OCI-LY3 (cell line): ENCODE results near the gene PSMG3.

Experiments
- H2AFZ ChIP-seq: fragments of 200-600, 300-600 bp; shearing (Covaris generic); 2 replicates; pipeline ENCODE4 v1.6.0; 2014; ENCODE audit warnings: antibody characterized with exemption, low read depth, low read length
- H3K27ac ChIP-seq: fragments of 200-600, 300-600 bp; sonication (generic); 2 replicates; pipeline ENCODE4 v1.5.1; 2014; ENCODE audit warnings: mild to moderate bottlenecking, low read length, moderate library complexity, mixed read lengths
- H3K27me3 ChIP-seq: fragments of 200-600, 300-600 bp; sonication (generic); 2 replicates; pipeline ENCODE4 v1.6.1; 2014; ENCODE audit warnings: low read depth, low read length, mixed read lengths
- H3K36me3 ChIP-seq: fragments of 200-600, 300-600 bp; sonication (generic); replicated peaks from 2 replicates; pipeline ENCODE3; 2014; ENCODE audit warnings: low read depth, low read length, mixed read lengths
- H3K4me1 ChIP-seq: fragments of 300-600, 200-600 bp; sonication (generic); 2 replicates; pipeline ENCODE4 v1.6.1; 2014; ENCODE audit warnings: low read length, mixed read lengths
- H3K4me2 ChIP-seq: fragments of 200-600, 300-600 bp; sonication (generic); 2 replicates; pipeline ENCODE4 v1.6.1; 2014; ENCODE audit warnings: low read length, mixed read lengths
- H3K4me3 ChIP-seq: fragments of 300-600, 200-600 bp; sonication (generic); 2 replicates; pipeline ENCODE4 v1.5.1; 2014; ENCODE audit warnings: antibody characterized with exemption, mild to moderate bottlenecking, low read length, moderate library complexity
- H3K79me2 ChIP-seq: fragments of 300-600, 200-600 bp; shearing (Covaris generic); 2 replicates; pipeline ENCODE4 v1.6.1; 2014; ENCODE audit warnings: mild to moderate bottlenecking, low read length, mixed read lengths
- H3K9ac ChIP-seq: fragments of 300-600, 200-600 bp; shearing (Covaris generic); 2 replicates; pipeline ENCODE4 v1.6.0; 2014; ENCODE audit warnings: mild to moderate bottlenecking, low read length, moderate library complexity
- H3K9me3 ChIP-seq: fragments of 200-600, 300-600 bp; shearing (Covaris generic); 2 replicates; pipeline ENCODE4 v1.6.1; 2014; ENCODE audit warnings: low read length, mixed read lengths; ENCODE audit not compliant: insufficient read depth
- H4K20me1 ChIP-seq: fragments of 200-600, 300-600 bp; sonication (generic); 2 replicates; pipeline ENCODE4 v1.6.1; 2016; ENCODE audit warnings: low read length, mixed read lengths; ENCODE audit not compliant: insufficient read depth
- CTCF ChIP-seq: fragments of 200-600, 300-600 bp; sonication (generic); IDR thresholded peaks from 2 replicates; pipeline ENCODE4 v1.5.1; 2014; ENCODE audit warnings: antibody characterized with exemption, low read length, low read depth
- EZH2phosphoT487 ChIP-seq: fragments of 200-600 bp; shearing (Covaris generic); IDR thresholded peaks from 2 replicates; pipeline ENCODE4 v1.6.1; 2018; ENCODE audit warnings: antibody characterized with exemption, mixed run types, low read depth

The PSMG3 gene

DNA sequence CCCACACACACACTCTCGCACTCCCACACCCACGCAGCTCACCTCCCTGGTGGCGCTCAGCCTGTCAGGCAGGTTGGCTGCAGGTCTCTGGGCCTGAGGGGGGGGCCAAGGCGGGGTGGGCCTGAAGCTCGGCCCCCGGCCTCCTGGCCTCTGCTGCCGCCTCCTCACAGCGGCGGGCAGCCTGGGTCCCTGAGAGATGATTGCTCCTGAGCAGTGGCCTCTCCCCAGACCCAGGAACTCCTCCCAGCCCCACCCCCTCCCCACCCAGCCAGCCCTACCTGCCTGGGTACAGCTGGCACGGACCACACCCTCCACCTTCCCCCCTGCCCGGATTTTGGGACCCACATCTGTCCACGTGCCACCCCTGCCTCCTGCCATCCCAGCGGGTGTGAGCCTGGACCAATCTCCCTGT lies 9.2 kb downstream of the PSMG3 start:
- H3K27me3 ChIP-seq, result no peaks in the 10 kb centered on the region
- no peak overlapping the region for H3K4me3 ChIP-seq
- H3K27ac ChIP-seq, result no peak overlapping the region
- no peak overlapping the region for H2AFZ ChIP-seq
- H3K9me3 ChIP-seq, result no peaks in the 10 kb centered on the region
- H3K9ac ChIP-seq, result no peak overlapping the region
- H3K36me3 ChIP-seq, result no peaks in the 10 kb centered on the region
- no peak overlapping the region for H3K4me2 ChIP-seq
- H3K79me2 ChIP-seq, result no peaks in the 10 kb centered on the region
- peaks cover 8% of the 10 kb centered on the region for H3K4me1 ChIP-seq
- TF ChIP-seq EZH2phosphoT487, result no peak
- no peak for TF ChIP-seq CTCF
- H4K20me1 ChIP-seq, result no peaks in the 10 kb centered on the region

- no peak overlapping the region for H3K27ac ChIP-seq
- no peak overlapping the region for H3K4me3 ChIP-seq
- peaks cover 11% of the 10 kb centered on the region for H3K4me1 ChIP-seq
- TF ChIP-seq CTCF (no peak), EZH2phosphoT487 (no peak)
- H3K4me2 ChIP-seq, result no peak overlapping the region
- H3K79me2 ChIP-seq, result no peaks in the 10 kb centered on the region
- H3K27me3 ChIP-seq, result no peaks in the 10 kb centered on the region
- H2AFZ ChIP-seq, result no peak overlapping the region
- no peaks in the 10 kb centered on the region for H3K9me3 ChIP-seq
- H3K9ac ChIP-seq, result no peak overlapping the region
- H4K20me1 ChIP-seq, result no peaks in the 10 kb centered on the region
- no peaks in the 10 kb centered on the region for H3K36me3 ChIP-seq
Measured at GRCh38 chr7:1559626-1560590, 9.9 kb downstream of the PSMG3 start.

DNA sequence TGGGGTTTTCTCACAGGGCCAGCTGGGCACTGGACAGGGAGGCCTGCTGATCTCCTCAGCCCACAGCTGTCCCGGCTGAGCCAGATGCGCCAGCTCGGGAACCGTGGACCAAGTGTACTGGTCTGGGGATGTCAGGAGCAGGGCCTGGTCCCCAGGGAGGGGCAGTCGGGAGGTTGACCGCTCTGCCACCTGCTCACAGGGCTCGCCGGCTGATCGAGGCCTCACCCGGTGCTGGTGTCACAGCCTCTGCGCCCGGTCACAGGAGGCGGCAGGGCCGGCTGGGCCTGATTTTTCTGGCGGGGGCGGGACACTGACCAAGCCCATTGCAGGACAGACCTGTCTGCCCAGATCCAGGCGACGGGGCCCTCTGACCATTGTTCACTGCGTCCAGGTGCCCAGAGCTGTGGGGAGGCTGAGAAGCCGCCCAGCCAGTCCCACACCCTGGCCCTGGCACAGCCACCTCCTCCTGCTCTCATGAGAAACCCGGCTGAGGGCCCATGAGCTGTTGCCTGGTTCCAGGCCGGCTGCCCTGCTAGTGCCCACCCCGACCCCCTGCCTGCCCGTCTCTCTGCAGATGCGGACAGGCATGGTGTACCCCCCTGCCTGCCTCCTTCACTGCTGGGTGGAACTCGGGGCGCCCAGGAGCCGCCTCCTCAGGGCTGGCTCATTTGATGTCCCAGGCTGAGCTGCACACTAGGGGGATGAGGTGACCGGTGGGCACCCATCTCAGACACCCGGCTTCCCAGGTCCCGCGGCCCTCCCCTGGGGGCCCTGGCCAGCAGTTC lies 10.8 kb downstream of the PSMG3 start:
- Histone ChIP-seq H3K4me1 (peaks cover 11% of the 10 kb centered on the region), H3K27ac (no peak overlapping the region), H3K79me2 (no peaks in the 10 kb centered on the region), H2AFZ (no peak overlapping the region), H3K9ac (no peak overlapping the region), H3K4me3 (no peak overlapping the region), H3K9me3 (no peaks in the 10 kb centered on the region), H4K20me1 (no peaks in the 10 kb centered on the region), H3K36me3 (no peaks in the 10 kb centered on the region), H3K27me3 (no peaks in the 10 kb centered on the region), H3K4me2 (no peak overlapping the region)
- TF ChIP-seq EZH2phosphoT487 (no peak), CTCF (no peak)
